Osteoblast (primary cell): ENCODE data around the gene SEMA6C. TPM values are rescaled to one million over a fixed set of nuclear protein-coding genes. Genes with fewer than 3 reads are reported as not detected.
"Not testable (repeated sequence)": the region's sequence is repeated elsewhere in the genome, so short reads cannot be mapped to it uniquely, and the experiment has no call there.

ENCODE experiments used
- DNase-seq: peaks from one replicate; pipeline ENCODE4 v3.0.0; 2011; ENCODE audit warnings: low spot score, mixed read lengths; ENCODE audit not compliant: insufficient read length; ENCODE audit errors: missing footprints
- H2AFZ ChIP-seq: 2 replicates; pipeline ENCODE4 v1.6.0; 2011; ENCODE audit warnings: mild to moderate bottlenecking, low read length
- H3K27ac ChIP-seq: 2 replicates; pipeline ENCODE4 v1.5.1; 2011; ENCODE audit warnings: mild to moderate bottlenecking, low read depth, low read length, moderate library complexity
- H3K27me3 ChIP-seq: 2 replicates; pipeline ENCODE4 v1.6.0; 2012; ENCODE audit warnings: mild to moderate bottlenecking, control low read depth, inconsistent platforms, low read length, moderate library complexity; ENCODE audit not compliant: insufficient read depth
- H3K36me3 ChIP-seq: 2 replicates; pipeline ENCODE4 v1.5.1; 2011; ENCODE audit warnings: mild to moderate bottlenecking, low read length, control low read depth, moderate library complexity; ENCODE audit not compliant: insufficient read depth
- H3K4me1 ChIP-seq: 2 replicates; pipeline ENCODE4 v1.5.1; 2011; ENCODE audit warnings: mild to moderate bottlenecking, low read length, control low read depth, moderate library complexity; ENCODE audit not compliant: insufficient read depth
- H3K4me2 ChIP-seq: 2 replicates; pipeline ENCODE4 v1.6.0; 2011; ENCODE audit warnings: mild to moderate bottlenecking, low read length; ENCODE audit not compliant: insufficient read depth
- H3K4me3 ChIP-seq: fragments of 200-600 bp; sonication (generic); 3 replicates; pipeline ENCODE4 v1.5.1; 2012; ENCODE audit warnings: mild to moderate bottlenecking, low read length, inconsistent platforms; ENCODE audit not compliant: insufficient read depth
- H3K79me2 ChIP-seq: 2 replicates; pipeline ENCODE4 v1.6.0; 2012; ENCODE audit warnings: mild to moderate bottlenecking, low read length, control low read depth, inconsistent platforms; ENCODE audit not compliant: insufficient read depth
- H3K9me3 ChIP-seq: 2 replicates; pipeline ENCODE4 v1.5.1; 2011; ENCODE audit warnings: low read depth, low read length, control low read depth
- H4K20me1 ChIP-seq: 2 replicates; pipeline ENCODE4 v1.6.0; 2012; ENCODE audit warnings: mild to moderate bottlenecking, low read length, control low read depth; ENCODE audit not compliant: insufficient read depth
- total RNA-seq: library from RNA; depleted of rRNA; stranded (reverse); fragments of >200 nt; gene quantifications from 2 replicates; pipeline ENCODE4 v1.2.3, GENCODE V29; 2012
- TF ChIP-seq, protein P1 (sequence below): IDR thresholded peaks from 2 replicates; pipeline ENCODE4 v1.5.1; 2011; ENCODE audit warnings: mild to moderate bottlenecking, low read depth, low read length, moderate library complexity; ENCODE audit errors: extremely low read depth

SEMA6C gene
- total RNA-seq, 1 donor = 2.2 TPM

DNA sequence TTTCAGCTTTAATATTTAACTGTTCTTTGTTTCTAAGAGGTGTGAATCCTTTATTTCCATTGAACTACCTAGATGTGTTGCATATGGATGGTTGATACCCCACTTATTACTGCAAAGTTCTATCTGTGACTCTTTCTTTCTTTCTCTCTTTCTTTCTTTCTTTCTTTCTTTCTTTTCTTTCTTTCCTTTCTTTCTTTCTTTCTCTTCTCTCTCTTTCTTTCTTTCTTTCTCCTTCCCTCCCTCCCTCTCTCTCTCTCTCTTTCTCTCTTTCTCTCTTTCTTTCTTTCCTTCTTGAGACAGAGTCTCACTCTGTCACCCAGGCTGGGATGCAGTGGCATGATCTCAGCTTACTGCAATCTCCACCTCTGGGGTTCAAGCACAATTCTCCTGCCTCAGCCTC, 41.8 kb downstream of the SEMA6C start:
- Histone ChIP-seq H3K36me3 (no peaks in the 10 kb centered on the region), H3K27me3 (no peaks in the 10 kb centered on the region), H3K4me2 (no peak overlapping the region), H3K79me2 (no peaks in the 10 kb centered on the region), H2AFZ (no peak overlapping the region), H4K20me1 (no peaks in the 10 kb centered on the region), H3K27ac (no peak overlapping the region), H3K9me3 (no peaks in the 10 kb centered on the region), H3K4me1 (peaks cover 7% of the 10 kb centered on the region), H3K4me3 (no peak overlapping the region)
- no peak for DNase-seq
- TF ChIP-seq, protein P1, sequence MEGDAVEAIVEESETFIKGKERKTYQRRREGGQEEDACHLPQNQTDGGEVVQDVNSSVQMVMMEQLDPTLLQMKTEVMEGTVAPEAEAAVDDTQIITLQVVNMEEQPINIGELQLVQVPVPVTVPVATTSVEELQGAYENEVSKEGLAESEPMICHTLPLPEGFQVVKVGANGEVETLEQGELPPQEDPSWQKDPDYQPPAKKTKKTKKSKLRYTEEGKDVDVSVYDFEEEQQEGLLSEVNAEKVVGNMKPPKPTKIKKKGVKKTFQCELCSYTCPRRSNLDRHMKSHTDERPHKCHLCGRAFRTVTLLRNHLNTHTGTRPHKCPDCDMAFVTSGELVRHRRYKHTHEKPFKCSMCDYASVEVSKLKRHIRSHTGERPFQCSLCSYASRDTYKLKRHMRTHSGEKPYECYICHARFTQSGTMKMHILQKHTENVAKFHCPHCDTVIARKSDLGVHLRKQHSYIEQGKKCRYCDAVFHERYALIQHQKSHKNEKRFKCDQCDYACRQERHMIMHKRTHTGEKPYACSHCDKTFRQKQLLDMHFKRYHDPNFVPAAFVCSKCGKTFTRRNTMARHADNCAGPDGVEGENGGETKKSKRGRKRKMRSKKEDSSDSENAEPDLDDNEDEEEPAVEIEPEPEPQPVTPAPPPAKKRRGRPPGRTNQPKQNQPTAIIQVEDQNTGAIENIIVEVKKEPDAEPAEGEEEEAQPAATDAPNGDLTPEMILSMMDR = no peak

DNA sequence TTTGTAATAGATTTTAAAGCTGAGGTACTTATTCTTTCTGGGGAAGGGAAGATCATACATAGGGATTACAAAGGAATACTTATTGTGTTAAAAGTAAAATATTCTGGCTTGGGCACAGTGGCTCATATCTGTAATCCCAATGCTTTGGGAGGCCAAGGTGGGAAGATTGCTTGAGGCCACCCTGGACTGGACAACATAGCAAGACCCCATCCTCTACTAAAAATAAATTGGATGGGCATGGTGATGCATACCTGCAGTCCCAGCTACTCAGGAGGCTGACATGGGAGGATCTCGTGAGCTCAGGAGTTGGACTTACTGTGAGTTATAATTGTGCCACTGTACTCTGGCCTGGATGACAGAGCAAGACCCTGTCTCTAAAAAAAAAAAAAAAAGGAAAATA, 48.3 kb downstream of the SEMA6C start:
- Histone ChIP-seq H3K36me3 (no peaks in the 10 kb centered on the region), H3K27ac (no peak overlapping the region), H4K20me1 (no peaks in the 10 kb centered on the region), H3K79me2 (no peaks in the 10 kb centered on the region), H3K27me3 (no peaks in the 10 kb centered on the region), H3K4me2 (no peak overlapping the region), H3K4me3 (no peak overlapping the region), H3K4me1 (no peaks in the 10 kb centered on the region), H3K9me3 (no peaks in the 10 kb centered on the region), H2AFZ (no peak overlapping the region)
- TF ChIP-seq, protein P1 = no peak
- DNase-seq = no peak

- H4K20me1 ChIP-seq, DNase-seq, H2AFZ ChIP-seq: not testable (repeated sequence)
Observed at GRCh38 chr1:151097426-151097825, 49.0 kb downstream of the SEMA6C start.

DNA sequence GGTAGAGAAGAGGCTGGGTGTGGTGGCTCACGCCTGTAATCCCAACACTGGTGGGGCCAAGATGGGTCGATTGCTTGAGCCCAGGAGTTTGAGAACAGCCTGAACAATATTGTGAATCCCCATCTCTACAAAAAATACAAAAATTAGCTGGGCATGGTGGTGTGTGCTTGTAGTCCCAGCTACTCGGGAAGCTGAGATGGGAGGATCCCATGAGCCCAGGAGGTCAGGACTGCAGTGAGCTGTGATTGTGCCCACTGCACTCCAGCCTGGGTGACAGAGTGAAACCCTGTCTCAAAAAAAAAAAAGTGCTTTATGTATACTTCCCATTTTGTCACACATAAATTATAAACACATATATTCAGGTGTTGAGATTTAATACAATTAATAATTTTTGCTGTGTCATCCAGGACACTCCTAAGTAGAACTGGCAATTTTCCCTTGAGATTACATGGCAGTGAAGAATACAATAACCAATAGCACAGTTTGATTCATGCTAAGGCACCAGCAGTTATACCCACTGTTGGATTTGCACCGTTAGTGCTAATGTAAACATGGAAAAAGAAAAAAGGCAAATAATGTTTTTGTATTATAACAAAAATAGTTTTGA, 60.4 kb downstream of the SEMA6C start:
- TF ChIP-seq, protein P1 = no peak

More at GRCh38 chr1:151097426-151097825, 49.0 kb downstream of the SEMA6C start:
- H3K27me3 ChIP-seq, H3K9me3 ChIP-seq, H3K79me2 ChIP-seq, H3K36me3 ChIP-seq, H3K27ac ChIP-seq, H3K4me2 ChIP-seq, H3K4me1 ChIP-seq, H3K4me3 ChIP-seq: not testable (repeated sequence)

More for the DNA sequence above, 60.4 kb downstream of the SEMA6C start:
- DNase-seq = no peak
- H3K36me3 ChIP-seq = no peaks in the 10 kb centered on the region
- no peaks in the 10 kb centered on the region for H3K4me1 ChIP-seq
- H3K9me3 ChIP-seq = no peaks in the 10 kb centered on the region
- no peak overlapping the region for H2AFZ ChIP-seq
- H3K79me2 ChIP-seq = no peaks in the 10 kb centered on the region
- no peak overlapping the region for H3K4me2 ChIP-seq
- H3K4me3 ChIP-seq = no peak overlapping the region
- H3K27ac ChIP-seq = no peak overlapping the region
- H4K20me1 ChIP-seq = no peaks in the 10 kb centered on the region
- H3K27me3 ChIP-seq = no peaks in the 10 kb centered on the region

Other genes starting within 250 kb of the SEMA6C start
- 38.0 and 42.3 TPM in 2 replicates for gene SETDB1, start 220.3 kb downstream of the SEMA6C start, total RNA-seq
- gene CERS2, start 171.8 kb downstream of the SEMA6C start, total RNA-seq = 159 and 164 TPM in 2 replicates
- gene ANXA9, start 164.3 kb downstream of the SEMA6C start, total RNA-seq = under 0.01 TPM in 2 replicates
- gene MINDY1, start 139.7 kb downstream of the SEMA6C start, total RNA-seq = 17.1 and 18.1 TPM in 2 replicates
- gene PRUNE1, start 138.2 kb downstream of the SEMA6C start, total RNA-seq = 8.3 and 11.6 TPM in 2 replicates
- under 0.01 and 1.2 TPM in 2 replicates for gene BNIPL, start 110.0 kb downstream of the SEMA6C start, total RNA-seq
- 4.4 and 5.4 TPM in 2 replicates for gene C1orf56, start 98.9 kb downstream of the SEMA6C start, total RNA-seq
- gene CDC42SE1, start 87.0 kb downstream of the SEMA6C start, total RNA-seq = 44.8 and 49.6 TPM in 2 replicates
- gene MLLT11, start 86.2 kb downstream of the SEMA6C start, total RNA-seq = 1.4 and 1.8 TPM in 2 replicates
- 15.6 and 16.3 TPM in 2 replicates for gene GABPB2, start 75.9 kb downstream of the SEMA6C start, total RNA-seq
- gene TNFAIP8L2, start 10.0 kb upstream of the SEMA6C start, total RNA-seq = not detected in 2 replicates
- 10.6 and 12.7 TPM in 2 replicates for gene LYSMD1, start 19.3 kb upstream of the SEMA6C start, total RNA-seq
- gene SCNM1, start 19.5 kb upstream of the SEMA6C start, total RNA-seq = 25.3 and 26.8 TPM in 2 replicates
- gene TMOD4, start 29.4 kb upstream of the SEMA6C start, total RNA-seq = 0.36 TPM in 1 of 2 replicates, not detected in the other
- 34.7 and 35.1 TPM in 2 replicates for gene VPS72, start 43.6 kb upstream of the SEMA6C start, total RNA-seq
- gene PIP5K1A, start 51.9 kb upstream of the SEMA6C start, total RNA-seq = 64.5 and 67.7 TPM in 2 replicates
- gene PSMD4, start 108.1 kb upstream of the SEMA6C start, total RNA-seq = 140 and 150 TPM in 2 replicates
- 15.9 and 16.5 TPM in 2 replicates for gene ZNF687, start 135.7 kb upstream of the SEMA6C start, total RNA-seq
- 43.3 and 43.8 TPM in 2 replicates for gene PI4KB, start 180.8 kb upstream of the SEMA6C start, total RNA-seq
- 22.4 and 24.2 TPM in 2 replicates for gene RFX5, start 200.6 kb upstream of the SEMA6C start, total RNA-seq
- gene SELENBP1, start 226.1 kb upstream of the SEMA6C start, total RNA-seq = 28.3 and 42.0 TPM in 2 replicates